IPS DF 4.7 (cell line): ENCODE results near the gene PDGFC.

Experiments
- DNase-seq: peaks from one replicate; pipeline ENCODE4 v3.0.0-alpha.2; 2013; ENCODE audit warnings: low spot score; ENCODE audit errors: extremely low read depth

PDGFC gene

DNA sequence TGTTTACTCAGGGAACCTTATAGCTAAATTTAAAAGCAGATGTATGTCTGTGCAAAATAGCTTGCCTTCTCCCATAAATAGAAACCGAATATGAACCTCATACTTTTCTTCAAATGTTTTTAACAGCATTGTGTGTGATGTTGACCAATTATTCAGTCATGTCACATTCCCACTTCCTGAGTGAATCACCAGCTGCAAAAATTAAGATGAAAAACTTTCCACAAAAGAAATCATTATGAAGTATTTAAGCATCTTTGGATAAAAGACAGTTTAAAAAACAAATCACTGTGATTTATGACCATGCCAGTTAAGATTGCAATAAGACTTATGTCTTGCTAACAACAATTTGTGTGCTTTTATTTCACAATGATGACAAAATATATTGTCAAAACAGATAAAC, 220.1 kb downstream of the PDGFC start:
- DNase-seq: no peak

DNA sequence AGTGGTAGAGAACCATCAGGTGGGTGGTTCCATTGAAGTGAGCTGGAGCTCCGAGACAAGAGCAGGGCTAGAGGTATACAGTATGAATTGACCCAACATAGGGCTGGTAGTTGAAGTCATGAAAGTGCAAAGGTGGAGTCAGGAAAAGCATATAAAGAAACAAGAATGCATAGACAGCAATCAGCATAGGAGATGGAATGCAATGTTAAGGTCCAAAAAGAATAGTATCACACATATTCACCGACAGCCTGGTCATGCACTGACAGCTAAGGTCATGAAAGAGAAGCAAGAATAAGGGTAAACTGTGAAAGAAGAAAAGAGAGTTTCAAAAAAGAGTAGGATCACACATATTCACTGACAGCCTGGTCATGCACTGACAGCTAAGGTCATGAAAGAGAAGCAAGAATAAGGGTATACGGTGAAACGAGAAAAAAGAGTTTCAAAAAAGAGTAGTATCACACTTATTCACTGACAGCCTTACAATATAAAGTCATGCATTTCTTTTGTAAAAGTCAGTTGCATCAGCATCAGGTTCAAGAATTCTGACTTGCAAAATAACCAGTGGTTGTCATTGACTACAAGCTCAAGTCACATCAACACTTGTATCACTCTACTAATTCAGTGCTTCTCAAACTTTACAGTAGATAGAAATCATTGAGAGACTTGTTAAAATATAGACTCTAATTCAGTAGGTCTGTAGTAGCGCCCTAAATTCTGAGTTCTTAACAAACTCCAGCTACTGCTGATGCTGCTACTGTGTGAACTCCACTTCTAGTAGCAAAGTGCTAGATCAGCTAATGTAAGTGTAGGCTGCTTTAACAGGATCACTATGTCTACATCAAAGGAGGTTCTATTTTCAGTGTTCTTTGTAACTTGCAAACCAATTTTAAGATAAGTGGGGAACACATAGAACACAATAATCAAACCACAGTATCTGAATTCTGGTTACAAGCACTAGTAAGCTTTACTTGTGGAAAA, 221.9 kb downstream of the PDGFC start:
- DNase-seq: no peak

GRCh38 chr4:156746111-156746510, 225.5 kb downstream of the PDGFC start:
- DNase-seq: no peak

DNA sequence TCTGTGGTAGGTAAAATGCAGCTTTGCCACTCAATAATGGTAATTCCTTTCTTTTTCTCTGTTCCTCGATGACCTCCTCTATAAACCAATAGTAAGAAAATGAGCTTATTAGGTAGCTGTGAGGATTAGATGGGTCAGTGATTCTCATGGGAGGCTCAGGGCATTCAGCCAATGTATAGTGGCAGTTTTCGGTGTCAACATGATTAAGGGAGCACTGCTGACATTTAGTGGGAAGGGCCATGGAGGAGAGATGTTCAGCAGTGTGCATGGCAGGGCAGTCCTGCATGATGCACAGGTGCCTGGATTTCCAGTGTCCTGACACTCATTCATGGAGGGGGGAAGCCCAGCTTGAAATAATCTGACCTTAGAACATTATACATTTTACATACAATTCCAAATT, 232.8 kb downstream of the PDGFC start:
- DNase-seq: no peak

- DNase-seq: no peak
These were observed 236.4 kb downstream of the PDGFC start for GRCh38 chr4:156734965-156735895.

DNA sequence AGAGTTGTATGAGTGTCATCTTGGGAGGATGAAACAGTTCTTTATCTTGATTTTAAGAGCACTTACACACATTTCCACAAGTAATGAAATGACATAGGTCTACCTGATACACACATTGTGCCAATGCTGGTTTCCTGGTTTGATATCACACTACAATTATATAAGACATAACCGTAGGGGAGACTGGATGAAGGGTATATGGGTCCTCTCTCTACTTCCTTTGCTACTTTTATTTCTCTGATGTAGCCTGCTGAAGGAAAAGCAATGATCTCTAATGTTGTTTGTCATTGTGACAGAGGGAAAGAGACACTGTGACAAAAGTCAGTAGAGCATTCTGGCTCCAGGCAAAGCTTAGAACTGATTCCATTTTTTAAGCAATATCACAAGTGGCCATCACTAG, 238.0 kb downstream of the PDGFC start:
- DNase-seq: no peak

DNA sequence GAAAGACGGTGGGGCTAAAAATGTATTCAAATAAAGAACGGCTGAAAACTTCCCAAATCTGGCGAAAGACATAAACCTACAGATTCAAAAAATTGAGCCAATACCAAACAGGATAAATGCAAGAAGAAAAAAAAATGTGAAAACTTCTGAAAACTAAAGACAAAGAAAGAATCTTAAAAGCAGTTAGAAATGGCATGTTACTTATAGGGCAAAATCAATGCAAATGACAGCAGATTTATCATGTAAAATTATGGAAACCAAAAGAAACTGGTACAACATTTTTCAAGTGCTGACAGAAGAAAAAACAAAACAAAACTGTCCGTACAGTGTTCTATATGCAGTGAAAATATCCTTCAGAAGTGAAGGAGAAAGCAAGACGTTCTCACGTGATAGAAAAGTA, 239.0 kb downstream of the PDGFC start:
- no peak for DNase-seq

DNA sequence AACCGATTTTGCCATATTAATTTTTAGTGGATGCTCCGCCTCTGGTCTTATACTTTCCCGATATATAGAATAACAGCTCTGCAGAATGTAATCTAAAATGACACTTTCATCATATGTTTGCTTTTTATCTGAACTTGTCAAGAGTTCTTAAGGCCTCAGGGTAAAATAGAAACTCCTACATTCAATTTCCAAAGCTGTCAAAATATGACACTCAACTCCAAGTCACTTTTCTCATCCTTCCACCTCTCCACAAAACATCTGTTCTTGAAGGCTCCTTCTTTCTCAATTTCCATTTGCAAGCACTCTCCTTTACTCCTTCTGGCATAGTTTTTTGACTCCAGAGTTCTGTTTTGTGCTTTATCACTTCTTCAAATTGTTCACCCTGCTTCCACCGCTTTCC, 242.2 kb downstream of the PDGFC start:
- no peak for DNase-seq

DNA sequence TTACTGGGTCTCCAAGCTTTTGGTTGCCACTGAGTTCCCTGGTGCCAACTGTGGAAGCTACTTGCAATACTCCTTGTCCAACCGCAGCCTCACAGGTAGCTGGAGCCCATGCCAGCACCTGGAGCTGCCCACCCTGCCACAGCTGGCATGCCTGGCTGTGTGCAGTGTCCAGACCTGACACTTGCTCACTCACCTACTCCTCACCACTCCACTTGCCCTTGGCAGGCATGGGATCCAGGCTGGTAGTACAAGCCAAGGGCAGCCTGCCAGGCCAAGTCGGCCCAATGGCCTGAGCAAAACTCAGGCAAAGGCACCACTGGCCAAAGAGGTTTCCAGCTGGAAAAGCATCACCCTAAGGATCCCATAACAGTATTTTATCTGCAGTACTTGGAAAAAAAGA, 246.3 kb downstream of the PDGFC start:
- no peak for DNase-seq

DNA sequence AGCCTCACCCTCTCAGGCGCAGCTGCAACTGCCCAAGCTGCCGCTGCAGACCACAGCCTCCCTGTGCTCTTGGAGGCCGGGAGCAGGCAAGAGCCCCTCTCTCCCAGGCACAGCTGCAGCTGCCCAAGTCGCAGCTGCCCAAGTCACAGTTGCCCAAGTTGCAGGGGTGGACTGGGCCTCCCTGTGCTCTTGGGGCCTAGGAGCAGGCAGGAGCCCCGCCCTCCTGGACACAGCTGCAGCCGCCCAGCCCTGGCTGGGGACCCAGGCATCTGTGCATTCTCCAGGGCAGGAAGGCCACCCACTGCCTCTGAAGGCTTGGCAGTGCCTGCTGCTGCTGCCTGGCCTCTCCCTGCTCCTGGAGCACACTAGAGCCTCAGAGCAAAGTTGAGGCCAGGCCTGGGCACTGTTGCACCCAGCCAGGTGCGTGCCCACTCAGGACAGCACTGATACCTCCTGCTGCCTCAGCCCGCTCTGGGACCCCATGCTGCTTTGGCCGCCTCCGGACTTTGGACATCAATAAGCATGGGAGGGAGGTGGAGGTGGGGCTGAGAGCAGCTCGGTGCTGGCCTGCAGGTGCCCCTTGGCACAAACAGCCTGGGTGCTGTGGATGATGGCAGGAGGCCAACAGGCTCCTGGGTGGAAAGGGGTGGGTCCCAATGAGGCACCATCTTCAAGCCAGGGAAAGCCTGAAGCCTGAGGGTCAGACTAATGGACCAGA, 247.5 kb downstream of the PDGFC start:
- DNase-seq: no peak

DNA sequence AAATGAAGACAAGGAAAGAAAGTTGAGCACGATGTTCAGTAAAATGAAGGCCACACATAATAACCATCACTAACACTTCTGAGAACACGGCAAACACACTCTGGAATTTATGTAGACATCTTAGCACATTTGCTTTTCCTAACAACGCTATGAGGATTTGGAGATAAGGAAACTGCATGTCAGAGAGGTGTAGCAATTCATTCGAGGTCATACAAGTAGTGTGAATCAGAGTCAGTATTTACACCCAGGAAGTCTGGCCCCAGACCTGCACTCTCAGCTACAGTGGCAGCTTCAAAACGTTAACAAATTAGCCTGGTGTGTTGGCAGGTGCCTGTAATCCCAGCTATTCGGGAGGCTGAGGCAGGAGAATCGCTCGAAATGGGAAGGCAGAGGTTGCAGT, 253.4 kb downstream of the PDGFC start:
- DNase-seq: no peak

- no peak for DNase-seq
These were observed 260.4 kb downstream of the PDGFC start for GRCh38 chr4:156711193-156711590.
